Measurements from ENCODE around the gene KIAA1328. TPM values are rescaled to one million over a fixed set of nuclear protein-coding genes. Genes with fewer than 3 reads are reported as not detected.

The KIAA1328 gene
- total RNA-seq, 4 donors from 2014 or later, result 2.3 to 18.7 (median 5.8) TPM

DNA sequence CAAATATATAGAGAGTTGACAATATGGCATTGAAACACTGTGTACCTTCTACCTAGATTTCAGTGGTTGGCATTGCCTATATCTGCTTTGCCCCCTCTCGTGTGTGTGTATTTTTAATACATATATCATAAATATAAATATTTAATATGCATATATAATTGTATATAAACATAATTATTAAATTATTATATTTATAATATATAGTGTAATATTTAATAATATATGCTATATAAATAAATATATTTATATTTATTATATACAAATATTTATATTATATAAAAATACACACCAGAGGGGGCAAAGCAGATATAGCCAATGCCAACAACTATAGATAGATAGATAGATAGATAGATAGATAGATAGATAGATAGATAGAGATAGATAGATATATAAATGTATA, 124.1 kb downstream of the KIAA1328 start:
- DNase-seq, result no peak
- Histone ChIP-seq H3K27me3 (no peaks in the 10 kb centered on the region), H3K36me3 (peaks cover 0 to 5% (median 0%) of the 10 kb centered on the region in 3 donors), H3K9me3 (no peaks in the 10 kb centered on the region), H3K27ac (no peak overlapping the region), H3K4me1 (no peaks in the 10 kb centered on the region), H3K4me3 (no peak overlapping the region)
- intact Hi-C loops (cut with DNase I), result no loop called here
- 84 to 87% methylated on average over 1 of the region's 1 CpG for WGBS, 2 donors
- TF ChIP-seq POLR2A (IDR thresholded peaks at IDR 0.05), result no peak
- TF ChIP-seq, protein P1, sequence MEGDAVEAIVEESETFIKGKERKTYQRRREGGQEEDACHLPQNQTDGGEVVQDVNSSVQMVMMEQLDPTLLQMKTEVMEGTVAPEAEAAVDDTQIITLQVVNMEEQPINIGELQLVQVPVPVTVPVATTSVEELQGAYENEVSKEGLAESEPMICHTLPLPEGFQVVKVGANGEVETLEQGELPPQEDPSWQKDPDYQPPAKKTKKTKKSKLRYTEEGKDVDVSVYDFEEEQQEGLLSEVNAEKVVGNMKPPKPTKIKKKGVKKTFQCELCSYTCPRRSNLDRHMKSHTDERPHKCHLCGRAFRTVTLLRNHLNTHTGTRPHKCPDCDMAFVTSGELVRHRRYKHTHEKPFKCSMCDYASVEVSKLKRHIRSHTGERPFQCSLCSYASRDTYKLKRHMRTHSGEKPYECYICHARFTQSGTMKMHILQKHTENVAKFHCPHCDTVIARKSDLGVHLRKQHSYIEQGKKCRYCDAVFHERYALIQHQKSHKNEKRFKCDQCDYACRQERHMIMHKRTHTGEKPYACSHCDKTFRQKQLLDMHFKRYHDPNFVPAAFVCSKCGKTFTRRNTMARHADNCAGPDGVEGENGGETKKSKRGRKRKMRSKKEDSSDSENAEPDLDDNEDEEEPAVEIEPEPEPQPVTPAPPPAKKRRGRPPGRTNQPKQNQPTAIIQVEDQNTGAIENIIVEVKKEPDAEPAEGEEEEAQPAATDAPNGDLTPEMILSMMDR (IDR thresholded peaks at IDR 0.05), result no peak

DNA sequence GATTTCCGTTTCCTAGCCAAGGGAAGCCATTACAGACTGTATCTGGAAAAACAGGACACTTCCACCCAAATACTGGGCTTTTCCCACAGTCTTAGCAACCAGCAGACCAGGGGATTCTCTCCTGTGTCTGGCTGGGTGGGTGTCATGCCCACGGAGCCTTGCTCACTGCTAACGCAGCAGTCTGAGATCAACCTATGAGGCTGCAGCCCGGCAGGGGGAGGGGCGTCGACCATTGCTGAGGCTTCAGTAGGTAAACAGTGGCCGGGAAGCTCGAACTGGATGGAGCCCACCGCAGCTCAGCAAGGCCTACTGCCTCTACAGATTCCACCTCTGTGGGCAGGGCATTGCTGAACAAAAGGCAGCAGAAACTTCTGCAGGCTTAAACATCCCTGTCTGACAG, 131.1 kb downstream of the KIAA1328 start:
- Histone ChIP-seq H3K36me3 (peaks cover 0 to 26% (median 0%) of the 10 kb centered on the region in 3 donors), H3K4me3 (no peak overlapping the region), H3K27me3 (no peaks in the 10 kb centered on the region), H3K9me3 (no peaks in the 10 kb centered on the region), H3K27ac (no peak overlapping the region), H3K4me1 (no peaks in the 10 kb centered on the region)
- no peak for DNase-seq
- intact Hi-C loops (cut with DNase I), result no loop called here
- TF ChIP-seq, protein P1 (IDR thresholded peaks at IDR 0.05), result no peak
- no peak for TF ChIP-seq POLR2A (IDR thresholded peaks at IDR 0.05)
- 90 to 93% methylated on average over 1 to 3 of the region's 9 CpGs for WGBS, 2 donors

DNA sequence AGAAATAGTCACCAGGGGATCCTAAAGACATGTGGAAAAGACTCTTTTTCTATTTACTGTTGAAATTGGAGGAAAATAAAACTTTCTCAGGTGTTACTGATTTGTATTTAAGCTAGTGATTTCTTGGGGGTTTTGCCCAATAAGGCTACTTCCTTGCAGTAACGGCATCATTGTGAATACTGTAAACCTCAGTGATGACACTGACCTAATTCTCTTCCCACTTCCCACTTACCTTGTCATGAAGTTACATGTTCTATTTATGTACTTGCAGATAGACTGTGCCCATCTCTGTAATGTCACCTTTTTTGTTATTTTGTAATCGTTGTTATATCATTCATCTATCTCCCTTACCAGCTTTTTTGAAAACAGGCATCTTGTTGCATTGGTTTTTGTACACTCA, 134.5 kb downstream of the KIAA1328 start:
- no peaks in the 10 kb centered on the region for H3K27me3 ChIP-seq
- intact Hi-C loops (cut with DNase I), result no loop called here
- peaks cover 0 to 20% (median 0%) of the 10 kb centered on the region in 3 donors for H3K36me3 ChIP-seq
- no peak for DNase-seq
- no peaks in the 10 kb centered on the region for H3K4me1 ChIP-seq
- H3K9me3 ChIP-seq, result peaks cover 0 to 5% (median 4%) of the 10 kb centered on the region in 3 donors
- 85 to 86% methylated on average over 2 of the region's 2 CpGs for WGBS, 2 donors
- TF ChIP-seq, protein P1 (IDR thresholded peaks at IDR 0.05), result no peak
- no peak for TF ChIP-seq POLR2A (IDR thresholded peaks at IDR 0.05)
- no peak overlapping the region for H3K27ac ChIP-seq
- no peak overlapping the region for H3K4me3 ChIP-seq

DNA sequence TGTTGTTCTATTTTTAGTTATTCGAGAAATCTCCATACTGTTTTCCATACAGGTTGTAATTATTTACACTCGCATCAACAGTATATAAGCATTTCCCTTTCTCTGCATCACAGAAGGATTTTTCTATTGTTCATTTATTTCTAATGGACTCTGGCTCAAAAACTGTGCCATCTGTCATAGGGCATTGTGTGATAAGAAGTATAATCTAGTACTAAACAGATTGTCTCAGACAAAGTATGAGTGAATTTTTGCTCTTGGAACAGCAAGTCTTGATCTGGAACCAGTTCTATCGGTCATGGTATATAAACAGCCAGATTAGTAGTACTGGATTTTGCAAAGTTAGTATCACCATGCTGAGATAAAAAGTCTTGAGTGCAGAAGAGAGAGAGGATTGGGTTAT, 145.8 kb downstream of the KIAA1328 start:
- no peak for DNase-seq
- Histone ChIP-seq H3K9me3 (peaks cover 0 to 7% (median 0%) of the 10 kb centered on the region in 3 donors), H3K27ac (no peak overlapping the region), H3K4me1 (no peaks in the 10 kb centered on the region), H3K4me3 (no peak overlapping the region), H3K27me3 (no peaks in the 10 kb centered on the region), H3K36me3 (peaks cover 0 to 8% (median 0%) of the 10 kb centered on the region in 3 donors)
- intact Hi-C loops (cut with DNase I), result no loop called here
- 93 to 96% methylated on average over 3 of the region's 3 CpGs for WGBS, 2 donors
- no peak for TF ChIP-seq POLR2A (IDR thresholded peaks at IDR 0.05)
- TF ChIP-seq, protein P1 (IDR thresholded peaks at IDR 0.05), result no peak

DNA sequence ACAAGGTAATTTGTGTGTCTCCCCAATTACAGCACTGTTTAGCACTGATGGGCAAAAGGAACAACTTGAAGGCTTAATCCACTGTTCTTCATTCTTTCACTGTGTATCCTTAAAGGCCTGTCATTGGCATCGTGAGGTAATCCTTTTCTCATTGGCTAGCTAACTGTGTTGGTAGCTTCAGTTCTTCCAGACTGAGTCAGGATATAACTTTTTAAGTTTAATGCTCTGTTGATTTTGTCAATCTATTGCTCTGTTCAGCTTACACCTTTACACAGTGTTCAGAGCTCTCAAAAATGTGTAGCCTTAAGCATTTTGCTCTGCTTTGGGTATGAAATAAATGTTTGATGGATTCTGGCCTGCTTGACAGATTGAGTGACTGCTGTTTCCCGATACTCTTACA, 148.2 kb downstream of the KIAA1328 start:
- H3K4me1 ChIP-seq, result no peaks in the 10 kb centered on the region
- no peak overlapping the region for H3K4me3 ChIP-seq
- no peaks in the 10 kb centered on the region for H3K27me3 ChIP-seq
- no peak for TF ChIP-seq POLR2A (IDR thresholded peaks at IDR 0.05)
- TF ChIP-seq, protein P1 (IDR thresholded peaks at IDR 0.05), result no peak
- no peak overlapping the region for H3K27ac ChIP-seq
- 88 to 95% methylated on average over 2 of the region's 2 CpGs for WGBS, 2 donors
- intact Hi-C loops (cut with DNase I), result no loop called here
- no peak for DNase-seq
- H3K9me3 ChIP-seq, result no peaks in the 10 kb centered on the region
- H3K36me3 ChIP-seq, result peaks cover 0 to 13% (median 0%) of the 10 kb centered on the region in 3 donors

Data from esophagus squamous epithelium (tissue), 5 donors.